ENCODE measurements around the gene RAB13.
"Not testable (repeated sequence)": the region's sequence is repeated elsewhere in the genome, so short reads cannot be mapped to it uniquely, and the experiment has no call there.

RAB13 gene

GRCh38 chr1:153985941-153986761, at the start of gene RAB13:
RAB13 (minus strand) TSS chr1:153986339; CDS start chr1:153986236, 103 bp downstream.
- no peak for DNase-seq

- not testable (repeated sequence) for DNase-seq
Measured at GRCh38 chr1:154033697-154034096, 47.6 kb upstream of the RAB13 start.

- DNase-seq, result no peak
Measured at GRCh38 chr1:154019940-154020339, 33.8 kb upstream of the RAB13 start.

GRCh38 chr1:154019269-154019668, 33.1 kb upstream of the RAB13 start:
- DNase-seq, result no peak

- no peak for DNase-seq
Measured at GRCh38 chr1:154014154-154014907, 28.2 kb upstream of the RAB13 start.

- DNase-seq, result not testable (repeated sequence)
Measured at GRCh38 chr1:154012543-154012942, 26.4 kb upstream of the RAB13 start.

- DNase-seq, result no peak
Measured at GRCh38 chr1:154012129-154012528, 26.0 kb upstream of the RAB13 start.

GRCh38 chr1:154006136-154006535, 20.0 kb upstream of the RAB13 start:
- no peak for DNase-seq

- no peak for DNase-seq
Measured at GRCh38 chr1:154000420-154000819, 14.3 kb upstream of the RAB13 start.

- DNase-seq, result not testable (repeated sequence)
Measured at GRCh38 chr1:153996882-153997281, 10.7 kb upstream of the RAB13 start.

- no peak for DNase-seq
Measured at GRCh38 chr1:153995640-153996039, 9.5 kb upstream of the RAB13 start.

GRCh38 chr1:153995202-153995601, 9.1 kb upstream of the RAB13 start:
- no peak for DNase-seq

- no peak for DNase-seq
Measured at GRCh38 chr1:153991806-153992205, 5.7 kb upstream of the RAB13 start.

GRCh38 chr1:153991151-153991630, 5.1 kb upstream of the RAB13 start:
- DNase-seq, result no peak

- peak; percentile 86 for DNase-seq
Measured at GRCh38 chr1:153990468-153991150, 4.5 kb upstream of the RAB13 start, which contains the start of gene RPS27. RPS27 (plus strand) TSS chr1:153990762; CDS start chr1:153990797, 35 bp downstream.

GRCh38 chr1:153987621-153988020, 1.5 kb upstream of the RAB13 start:
- no peak for DNase-seq

GRCh38 chr1:153985341-153985912, 712 bp downstream of the RAB13 start:
- peak; percentile 38 for DNase-seq

- no peak for DNase-seq
Measured at GRCh38 chr1:153984123-153984894, 1.8 kb downstream of the RAB13 start.

GRCh38 chr1:153981735-153982134, 4.4 kb downstream of the RAB13 start:
- DNase-seq, result not testable (repeated sequence)

- DNase-seq, result not testable (repeated sequence)
Measured at GRCh38 chr1:153979091-153979490, 7.0 kb downstream of the RAB13 start.

- DNase-seq, result no peak
Measured at GRCh38 chr1:153978274-153978909, 7.7 kb downstream of the RAB13 start.
